ENCODE data around the gene C22orf42.
"Not testable (repeated sequence)": the region's sequence is repeated elsewhere in the genome, so short reads cannot be mapped to it uniquely, and the experiment has no call there.

C22orf42 gene

DNA sequence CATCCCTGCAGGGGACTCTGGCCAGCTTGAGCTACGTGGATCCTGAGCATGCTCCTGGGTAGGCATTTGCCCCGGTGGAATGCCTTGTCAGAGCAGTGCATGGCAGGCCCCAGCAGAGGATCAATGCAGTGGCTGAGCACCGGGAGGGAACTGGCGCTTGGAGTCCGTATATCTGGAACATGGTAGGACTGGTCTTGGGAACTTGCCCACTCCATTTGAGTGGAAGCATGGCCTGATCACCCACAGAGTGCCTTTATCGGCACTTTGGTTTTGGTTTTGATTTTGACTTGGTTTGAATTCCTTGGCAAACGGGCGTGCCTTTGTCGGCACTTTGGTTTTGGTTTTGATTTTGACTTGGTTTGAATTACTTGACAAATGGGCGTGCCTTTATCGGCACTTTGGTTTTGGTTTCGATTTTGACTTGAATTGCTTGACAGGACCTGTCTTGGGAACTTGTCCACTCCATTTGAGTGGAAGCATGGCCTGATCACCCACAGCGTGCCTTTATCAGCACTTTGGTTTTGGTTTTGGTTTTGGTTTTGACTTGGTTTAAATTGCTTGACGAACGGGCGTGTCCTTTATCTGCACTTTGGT, 21.3 kb downstream of the C22orf42 start:
- DNase-seq (ENCODE audit: low read depth in 1 of 2, low spot score in 1 of 2) = peak; percentile 14 to 17

DNA sequence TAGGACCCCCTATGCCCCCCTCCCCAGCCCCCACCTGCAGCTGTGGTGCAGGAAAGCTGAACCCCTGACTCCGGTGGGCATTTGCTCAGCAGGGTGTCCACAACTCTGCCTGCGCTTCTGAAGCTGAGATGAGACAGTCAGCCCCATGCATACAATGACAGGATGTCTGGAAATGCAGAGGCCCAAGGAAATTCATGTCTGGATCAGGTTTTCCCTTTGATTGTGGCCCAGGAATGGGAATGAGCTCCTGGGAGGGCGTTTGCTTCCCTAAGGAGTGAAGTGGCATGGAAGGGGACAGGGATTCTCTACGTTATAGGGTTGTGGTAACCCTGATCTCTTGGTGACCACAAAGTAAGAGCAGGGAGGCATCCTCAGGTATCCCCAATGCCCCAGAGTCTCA, 22.2 kb downstream of the C22orf42 start:
- not testable (repeated sequence) for DNase-seq (ENCODE audit: low read depth in 1 of 2, low spot score in 1 of 2)

DNA sequence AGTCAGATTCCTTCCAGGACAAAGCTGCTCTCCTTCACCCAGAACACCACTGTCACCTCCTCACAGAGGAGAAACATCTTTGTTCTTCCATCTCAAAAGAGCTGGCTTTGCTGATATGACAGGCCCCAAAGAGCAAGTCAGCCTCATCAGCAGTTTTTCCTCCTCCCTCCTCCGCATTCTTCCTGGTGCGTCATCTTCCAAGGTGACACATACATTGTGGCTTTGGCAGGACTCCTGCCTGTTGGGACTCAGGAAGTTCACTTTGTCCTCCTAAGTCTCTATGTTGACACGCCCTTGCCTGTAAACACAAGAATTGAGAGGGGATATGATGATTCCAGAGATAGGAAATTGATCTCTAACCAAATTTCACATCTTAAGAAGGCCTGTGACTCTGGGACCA, 23.1 kb downstream of the C22orf42 start:
- not testable (repeated sequence) for DNase-seq (ENCODE audit: low read depth in 1 of 2, low spot score in 1 of 2)

DNA sequence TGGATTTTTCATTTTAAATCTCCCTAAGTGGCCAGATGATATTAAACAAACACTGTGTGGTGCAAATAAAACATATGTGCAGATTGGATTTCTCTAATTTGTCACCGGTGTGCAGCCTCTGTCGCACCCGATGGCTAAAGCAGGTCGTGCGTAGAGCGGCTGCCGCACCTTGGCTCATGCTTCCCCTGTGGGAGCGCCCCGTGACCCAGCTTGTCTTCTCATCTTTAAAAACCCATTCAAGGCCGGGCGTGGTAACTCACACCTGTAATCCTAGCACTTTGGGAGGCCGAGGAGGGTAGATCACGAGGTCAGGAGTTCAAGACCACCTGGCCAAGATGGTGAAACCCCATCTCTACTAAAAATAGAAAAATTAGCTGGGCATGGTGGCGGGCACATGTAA, 24.3 kb downstream of the C22orf42 start:
- DNase-seq (ENCODE audit: low read depth in 1 of 2, low spot score in 1 of 2) = not testable (repeated sequence)

DNA sequence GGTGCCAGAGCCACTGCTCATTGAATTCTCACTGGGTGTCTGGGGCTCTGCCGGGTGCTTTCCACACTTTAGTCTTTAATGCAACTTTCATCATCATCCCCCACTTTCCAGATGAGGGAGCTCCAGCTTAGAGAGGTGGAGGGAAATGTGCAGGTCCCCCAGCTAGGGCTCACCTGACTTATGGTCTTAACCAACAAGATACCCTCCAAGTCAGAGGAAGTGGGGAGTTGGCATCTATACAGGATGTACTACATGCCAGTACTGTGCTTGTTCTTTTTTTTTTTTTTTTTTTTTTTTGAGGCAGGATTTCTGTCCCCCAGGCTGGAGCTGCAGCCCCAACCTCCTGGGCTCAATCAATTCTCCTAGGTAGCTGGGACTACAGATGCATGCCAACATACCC, 26.3 kb downstream of the C22orf42 start:
- DNase-seq (ENCODE audit: low read depth in 1 of 2, low spot score in 1 of 2) = no peak

DNA sequence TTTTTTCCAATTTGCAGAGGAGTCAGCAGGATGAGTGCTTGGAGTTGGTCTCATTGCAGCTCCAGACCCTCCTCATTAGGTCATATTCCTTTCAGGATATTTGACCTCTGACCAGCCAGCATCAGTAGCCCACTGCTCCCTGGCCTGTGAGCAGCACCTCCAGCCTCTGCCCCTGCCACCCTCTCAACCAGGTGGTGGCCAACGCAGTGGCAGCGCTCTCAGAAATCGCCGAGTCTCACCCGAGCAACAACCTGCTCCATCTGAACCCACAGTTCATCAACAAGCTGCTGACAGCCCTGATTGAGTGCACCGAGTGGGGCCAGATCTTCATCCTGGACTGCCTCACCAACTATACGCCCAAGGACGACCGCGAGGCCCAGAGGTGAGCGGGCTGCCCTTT, 27.0 kb downstream of the C22orf42 start:
- no peak for DNase-seq (ENCODE audit: low read depth in 1 of 2, low spot score in 1 of 2)

DNA sequence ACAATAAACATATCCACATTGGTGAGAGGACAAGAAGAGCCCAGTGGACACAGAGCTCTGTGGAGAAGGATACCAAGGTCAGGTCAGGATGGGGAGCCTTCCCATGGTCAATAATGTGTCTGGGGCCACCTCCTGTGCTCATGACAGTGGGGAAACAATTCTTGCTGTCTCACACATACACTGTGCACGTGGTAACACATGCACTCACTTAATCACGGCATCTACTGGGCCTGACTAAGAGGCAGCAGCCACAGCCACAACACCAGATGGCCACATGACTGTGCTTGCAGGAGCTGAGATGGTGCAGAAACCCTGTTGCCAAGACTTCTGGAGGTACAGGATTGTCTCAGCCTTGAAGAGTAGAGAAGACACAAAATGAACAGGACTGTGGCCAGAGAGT, 28.6 kb downstream of the C22orf42 start:
- DNase-seq (ENCODE audit: low read depth in 1 of 2, low spot score in 1 of 2) = no peak

DNA sequence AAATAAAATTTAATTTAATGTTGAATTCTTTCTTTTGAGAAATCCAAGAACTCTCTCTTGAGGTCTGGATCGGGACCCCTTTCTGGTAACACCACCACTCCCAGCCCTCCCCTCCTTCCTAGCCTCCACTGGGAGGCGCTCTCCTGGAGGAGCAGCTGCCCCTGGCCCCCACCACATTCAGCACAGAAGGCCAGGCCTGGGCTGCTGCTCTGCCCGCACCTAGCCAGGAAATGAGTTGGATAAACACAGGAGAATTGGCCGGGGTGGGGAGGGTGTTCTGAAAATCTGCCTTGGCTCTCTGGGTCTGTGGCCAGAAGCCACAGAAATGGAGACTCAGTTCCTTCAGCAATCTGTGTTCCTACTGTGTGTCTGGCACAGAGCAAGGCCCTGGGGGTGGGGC, 31.2 kb downstream of the C22orf42 start:
- no peak for DNase-seq (ENCODE audit: low read depth in 1 of 2, low spot score in 1 of 2)

DNA sequence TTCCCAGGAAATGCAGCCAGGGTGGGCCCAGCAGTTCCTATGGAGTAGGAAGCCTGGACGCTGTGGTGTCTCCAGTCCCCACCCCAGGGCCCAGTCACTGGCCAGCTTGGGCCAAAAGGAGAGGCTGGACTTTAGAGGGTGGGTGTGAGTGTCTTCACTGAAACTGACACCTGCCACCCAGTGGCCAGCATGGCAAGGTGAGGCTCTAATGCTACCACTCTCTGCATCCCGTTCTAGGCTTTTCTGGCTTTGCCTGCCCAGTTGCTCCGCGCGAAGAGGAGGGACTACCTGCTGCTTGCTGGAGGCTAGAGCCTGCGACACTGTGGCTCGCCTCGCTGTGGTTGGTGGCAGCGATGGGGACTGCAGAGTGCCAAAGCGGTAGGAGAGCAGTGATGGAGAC, 35.4 kb downstream of the C22orf42 start:
- DNase-seq (ENCODE audit: low read depth in 1 of 2, low spot score in 1 of 2) = no peak

DNA sequence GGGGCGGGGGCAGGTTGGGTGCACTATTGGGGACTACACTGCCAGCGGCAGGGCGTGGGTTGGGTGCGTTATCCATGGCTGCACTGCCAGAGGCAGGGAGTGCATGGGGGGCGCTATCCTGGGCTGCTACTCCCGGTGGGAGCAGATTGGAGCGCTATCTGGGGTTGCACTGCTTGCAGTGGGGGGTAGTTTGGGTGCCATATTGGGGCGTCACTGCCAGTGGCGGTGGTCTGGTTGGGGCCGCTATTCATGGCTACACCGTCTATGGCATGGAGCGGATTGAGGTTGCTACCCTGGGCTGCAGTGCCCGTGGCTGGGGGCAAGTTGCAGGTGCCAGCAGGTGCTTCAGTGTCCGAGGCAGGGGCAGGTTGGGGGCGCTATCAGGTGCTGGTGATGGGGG, 36.2 kb downstream of the C22orf42 start:
- no peak for DNase-seq (ENCODE audit: low read depth in 1 of 2, low spot score in 1 of 2)

DNA sequence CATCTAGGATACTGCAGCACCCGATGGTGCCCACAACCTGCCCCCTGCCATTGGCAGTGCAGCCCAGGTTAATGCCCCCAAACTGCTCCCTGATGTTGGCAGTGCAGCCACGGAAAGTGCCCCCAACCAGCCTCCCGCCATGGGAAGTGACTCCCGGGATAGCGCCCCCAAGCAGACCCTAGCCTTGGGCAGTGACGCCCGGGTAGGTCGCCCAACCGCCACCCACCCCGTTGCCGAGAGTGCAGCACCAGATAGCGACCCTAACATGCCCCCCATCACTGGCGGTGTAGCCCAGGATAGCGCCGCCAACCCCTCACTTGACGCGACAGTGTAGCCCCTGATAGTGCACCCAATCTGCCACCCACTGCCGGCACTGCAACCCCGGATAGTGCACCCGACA, 38.5 kb downstream of the C22orf42 start:
- DNase-seq (ENCODE audit: low read depth in 1 of 2, low spot score in 1 of 2) = no peak

DNA sequence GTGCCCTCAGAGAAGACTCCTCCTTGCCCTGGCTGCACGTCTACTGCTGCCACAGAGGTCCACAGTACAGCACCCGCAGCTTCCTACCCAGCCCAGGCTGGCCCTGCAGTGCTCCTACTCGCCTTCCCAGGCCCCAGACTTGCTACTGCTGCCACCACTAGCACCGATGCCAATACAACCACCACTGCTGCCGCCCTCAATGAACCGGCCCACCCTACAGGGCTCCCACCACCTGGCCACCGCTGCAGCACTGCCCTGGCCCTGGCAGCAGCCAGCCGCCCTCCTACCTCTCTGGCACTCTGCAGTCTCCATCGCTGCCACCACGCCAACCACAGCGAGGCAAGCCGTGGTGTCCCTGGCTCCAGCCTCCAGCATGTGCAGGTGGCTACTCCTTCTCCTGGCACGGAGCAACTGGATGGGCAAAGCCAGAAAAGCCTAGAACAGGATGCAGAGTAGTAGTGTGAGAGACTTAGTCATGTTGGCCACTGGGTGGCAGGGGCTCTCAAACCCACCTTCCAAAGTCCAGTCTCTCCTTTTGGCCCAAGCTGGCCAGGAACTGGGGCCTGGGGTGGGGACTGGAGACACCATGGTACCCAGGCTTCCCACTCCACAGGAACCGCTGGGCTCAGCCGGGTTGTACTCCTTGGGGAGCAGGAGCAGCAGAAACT, 39.4 kb downstream of the C22orf42 start:
- DNase-seq (ENCODE audit: low read depth in 1 of 2, low spot score in 1 of 2) = no peak

DNA sequence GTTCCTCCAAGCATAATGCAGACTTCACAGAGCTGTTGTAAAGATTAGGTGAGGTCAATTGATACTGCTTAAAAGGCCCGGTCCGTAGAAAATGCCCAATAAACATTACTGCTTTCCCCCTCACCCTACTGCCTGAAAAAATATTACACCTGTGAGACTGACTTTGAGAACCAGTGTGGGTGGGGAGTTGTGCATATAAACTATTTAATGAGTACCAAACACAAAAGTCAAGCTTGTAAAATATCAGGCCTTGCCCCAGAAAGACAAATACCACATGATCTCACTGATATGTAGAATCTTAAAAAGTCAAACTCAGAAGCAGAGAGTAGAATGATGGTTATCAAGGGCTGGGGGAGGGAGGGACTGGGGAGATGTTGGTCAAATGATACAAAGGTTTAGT, 46.7 kb downstream of the C22orf42 start:
- DNase-seq (ENCODE audit: low read depth in 1 of 2, low spot score in 1 of 2) = no peak

DNA sequence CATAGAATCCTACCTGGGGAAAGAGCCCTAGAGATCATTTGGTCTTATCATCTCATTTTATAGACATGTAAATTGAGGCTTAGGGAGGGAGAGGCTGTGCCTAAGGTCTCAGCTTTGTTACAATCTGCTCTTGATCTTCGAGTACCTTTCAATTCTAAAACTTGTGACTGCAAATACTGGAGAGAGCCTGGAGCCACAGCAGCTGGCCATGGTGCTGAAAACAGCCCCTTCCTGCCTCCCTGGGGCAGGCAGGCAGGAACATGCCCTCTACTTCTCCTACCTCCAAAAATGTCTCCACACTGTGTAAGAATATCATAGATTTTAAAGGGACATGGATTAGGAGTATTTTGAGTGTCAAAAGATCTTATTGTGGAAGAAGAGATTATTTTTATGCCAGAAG, 52.2 kb downstream of the C22orf42 start:
- DNase-seq (ENCODE audit: low read depth in 1 of 2, low spot score in 1 of 2) = no peak

DNA sequence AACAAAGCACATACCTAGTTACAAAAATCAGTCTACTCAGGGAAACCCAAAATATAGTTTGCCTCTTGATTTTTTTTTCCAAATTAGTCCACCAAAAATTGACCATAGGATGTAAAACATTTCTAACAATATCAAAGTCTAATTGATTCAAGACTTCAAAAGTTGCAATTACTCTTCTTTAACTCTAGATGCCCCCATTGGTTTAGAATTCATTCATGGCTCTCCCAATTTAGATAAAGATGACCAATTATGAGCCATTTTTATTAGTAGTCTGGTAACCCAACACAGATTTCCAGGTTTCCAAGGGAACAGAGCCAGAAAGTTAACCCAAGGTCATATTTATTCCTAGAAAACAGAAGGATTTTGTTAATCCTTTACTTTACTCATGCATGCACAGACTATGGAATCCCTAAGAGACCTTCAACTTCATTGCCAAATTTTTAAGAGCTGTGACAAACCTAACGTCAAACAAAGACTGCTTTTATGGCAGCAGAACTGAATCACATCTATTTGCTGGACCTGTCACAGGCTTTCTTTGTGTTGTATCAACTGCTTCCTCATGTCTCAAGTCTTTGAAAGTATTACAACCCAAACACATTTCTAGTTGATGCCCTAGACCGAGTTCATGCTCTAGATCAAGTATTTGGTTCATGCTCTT, 55.3 kb downstream of the C22orf42 start:
- no peak for DNase-seq (ENCODE audit: low read depth in 1 of 2, low spot score in 1 of 2)

DNA sequence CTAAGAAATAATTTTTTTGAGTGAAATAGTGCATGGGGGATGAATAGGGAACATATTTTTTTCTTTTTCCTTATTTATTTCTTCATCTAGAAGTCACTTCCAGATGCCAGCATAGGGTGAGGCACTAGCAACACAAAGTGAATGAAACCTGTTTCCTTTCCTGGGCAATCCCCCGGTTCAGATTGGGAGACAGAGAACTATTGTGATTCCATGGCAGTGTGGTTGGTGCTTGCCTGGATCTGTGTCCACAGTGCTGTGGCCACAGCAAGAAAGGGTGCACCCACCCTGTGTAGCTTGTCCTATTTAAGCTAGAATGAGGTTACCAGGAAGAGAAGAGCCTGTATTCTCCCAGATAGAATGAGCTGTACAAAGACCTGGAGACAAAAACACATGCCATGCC, 58.4 kb downstream of the C22orf42 start:
- DNase-seq (ENCODE audit: low read depth in 1 of 2, low spot score in 1 of 2) = no peak
